Heart left ventricle (tissue), 16 donors: Measurements from ENCODE around the gene PSMD3. TPM values are rescaled to one million over a fixed set of nuclear protein-coding genes. Genes with fewer than 3 reads are reported as not detected.
"Not testable (repeated sequence)": the region's sequence is repeated elsewhere in the genome, so short reads cannot be mapped to it uniquely, and the experiment has no call there.

Source experiments
- ATAC-seq, 4 donors: fragments of 200-7000 bp; cut with Tn5 transposase; one replicate each; pipeline ENCODE4 v1.9.1; 2020 to 2022; ENCODE audit warnings: moderate library complexity in 4 of 4, mild to moderate bottlenecking in 3 of 4, moderate number of reproducible peaks in 1 of 4
- DNase-seq, 5 donors: peaks; one replicate each; pipeline ENCODE4 v3.0.0-alpha.2; 2020
- H3K27ac ChIP-seq, 12 donors: fragments of 200-600 bp; sonication (generic) in 4 of 12; one replicate each; pipeline versions ENCODE4 v1.5.0 to v1.8.0; 2016 to 2022; ENCODE audit warnings: mild to moderate bottlenecking in 2 of 12
- H3K27me3 ChIP-seq, 9 donors: fragments of 200-600 bp; sonication (generic) in 2 of 9; one replicate each; pipeline versions ENCODE4 v1.5.1 to v1.8.0; 2016 to 2022; ENCODE audit warnings: mild to moderate bottlenecking in 3 of 9
- H3K36me3 ChIP-seq, 9 donors: fragments of 200-600 bp; sonication (generic) in 2 of 9; one replicate each; pipeline versions ENCODE4 v1.5.0 to v1.8.0; 2018 to 2022; ENCODE audit warnings: mild to moderate bottlenecking in 2 of 9
- H3K4me1 ChIP-seq, 12 donors: fragments of 200-600 bp; sonication (generic) in 4 of 12; one replicate each; pipeline versions ENCODE4 v1.5.0 to v1.8.0; 2016 to 2022; ENCODE audit warnings: mild to moderate bottlenecking in 3 of 12
- H3K4me3 ChIP-seq, 12 donors: fragments of 200-600 bp; sonication (generic) in 4 of 12; one replicate each; pipeline versions ENCODE4 v1.5.0 to v1.8.0; 2017 to 2022; ENCODE audit warnings: mild to moderate bottlenecking in 9 of 12, moderate library complexity in 4 of 12
- H3K9me3 ChIP-seq, 12 donors: fragments of 200-600 bp; sonication (generic) in 4 of 12; one replicate each; pipeline versions ENCODE4 v1.5.0 to v1.8.0; 2016 to 2022; ENCODE audit warnings: mild to moderate bottlenecking in 1 of 12
- POLR2A ChIP-seq, 2 donors: fragments of 450-650 bp; IDR thresholded peaks; one replicate each; pipeline ENCODE4 v1.6.1; 2017; ENCODE audit warnings: antibody characterized with exemption in 2 of 2, mild to moderate bottlenecking in 2 of 2, moderate library complexity in 2 of 2
- WGBS, 4 donors: extraction: QIAGEN DNeasy Blood & Tissue Kit in 2 of 4; methylation state at CpG; one replicate each; pipeline versions ENCODE4 v1.1.5 to v1.1.7; 2013 to 2018; 5-methylcytosine and 5-hydroxymethylcytosine counted together
- intact Hi-C, 10 donors: fragments of 100-400 bp; cut with DNase I; formaldehyde crosslinking; loops; one replicate each; pipeline versions ENCODE4 v1.11.1 to v1.14.2; 2022
- polyA plus RNA-seq, 2 donors: library from polyadenylated mRNA; stranded (reverse); fragments of 200-250 nt; gene quantifications; one replicate each; pipeline ENCODE4 v1.2.3, GENCODE V29; 2013
- total RNA-seq, 9 donors: library from RNA; depleted of rRNA in 2 of 9; stranded (reverse); fragments of >200 nt in 2 of 9; fragmentation: NEBNext Ultra II Directional in 3 of 9; extraction: Animal tissue kit (Norgen Biotek cat#: 25700) in 3 of 9; gene quantifications; one replicate each; pipeline versions ENCODE4 v1.1.0 to v1.2.4, GENCODE V29; 2016 to 2023
- TF ChIP-seq, protein P1 (sequence below), 12 donors: fragments of 200-600 bp; sonication (generic) in 4 of 12; IDR thresholded peaks; one replicate each; pipeline versions ENCODE4 v1.5.0 to v1.8.0; 2018 to 2022; ENCODE audit warnings: antibody characterized with exemption in 12 of 12, mild to moderate bottlenecking in 5 of 12
- donor health status: ischemic (EF 13 %, LVEDD 7.1; RV severe dilation, severe dysfunction).
- donor health status: healthy with polysubstance abuse.
- donor health status: DM: no; HTN: yes; CAD: no.
- donor health status: DM: no; HTN: no; CAD: no.
- donor health status: ischemic (EF 25% LVEDD 6.9; RV normal size, moderate dysfunction).
- donor health status: ischemic (EF 25% LVEDD 5.7; RV mildly dilated, moderate dysfunction).
- donor health status: healthy.
- donor health status: DM: yes; HTN: yes; CAD: no.
- donor health status: ischemic (EF 35%, LVEDD 5.7; RV mildly dilated, moderate dysfunction).
- donor health status: nonischemic (EF 11% LVEDD 7.7; RV severe dilation, severe dysfunction).
- donor health status: DM: yes; HTN: yes; CAD: no.
- donor health status: PGD.
- donor health status: ischemic (EF 29% LVEDD 5.4; RV normal size, mild dysfunction).
- donor health status: nonischemic (EF 23%, LVEDD 6.1; RV moderate dilation, normal function).

PSMD3 gene
- total and polyA plus RNA-seq, 11 donors, result 68.9 to 142 (median 83.3) TPM

DNA sequence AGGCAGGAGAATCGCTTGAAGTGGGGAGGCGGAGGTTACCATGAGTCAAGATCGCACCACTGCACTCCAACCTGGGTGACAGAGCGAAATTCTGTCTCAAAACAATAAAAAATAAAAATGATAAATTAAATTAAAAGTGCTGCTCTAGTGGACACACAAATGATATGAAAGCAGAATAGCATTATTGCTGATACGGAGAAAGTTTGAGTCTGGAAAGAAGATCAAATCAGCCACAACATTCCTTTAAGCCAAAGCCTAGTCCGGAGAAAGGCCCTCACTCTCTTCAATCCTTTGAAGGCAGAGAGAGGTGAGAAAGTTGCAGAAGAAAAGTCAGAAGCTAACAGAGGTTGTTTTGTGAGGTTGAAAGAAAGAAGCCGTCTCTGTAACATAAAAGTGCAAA lies 19.6 kb downstream of the PSMD3 start:
- TF ChIP-seq POLR2A (IDR thresholded peaks at IDR 0.05), result no peak
- TF ChIP-seq, protein P1, sequence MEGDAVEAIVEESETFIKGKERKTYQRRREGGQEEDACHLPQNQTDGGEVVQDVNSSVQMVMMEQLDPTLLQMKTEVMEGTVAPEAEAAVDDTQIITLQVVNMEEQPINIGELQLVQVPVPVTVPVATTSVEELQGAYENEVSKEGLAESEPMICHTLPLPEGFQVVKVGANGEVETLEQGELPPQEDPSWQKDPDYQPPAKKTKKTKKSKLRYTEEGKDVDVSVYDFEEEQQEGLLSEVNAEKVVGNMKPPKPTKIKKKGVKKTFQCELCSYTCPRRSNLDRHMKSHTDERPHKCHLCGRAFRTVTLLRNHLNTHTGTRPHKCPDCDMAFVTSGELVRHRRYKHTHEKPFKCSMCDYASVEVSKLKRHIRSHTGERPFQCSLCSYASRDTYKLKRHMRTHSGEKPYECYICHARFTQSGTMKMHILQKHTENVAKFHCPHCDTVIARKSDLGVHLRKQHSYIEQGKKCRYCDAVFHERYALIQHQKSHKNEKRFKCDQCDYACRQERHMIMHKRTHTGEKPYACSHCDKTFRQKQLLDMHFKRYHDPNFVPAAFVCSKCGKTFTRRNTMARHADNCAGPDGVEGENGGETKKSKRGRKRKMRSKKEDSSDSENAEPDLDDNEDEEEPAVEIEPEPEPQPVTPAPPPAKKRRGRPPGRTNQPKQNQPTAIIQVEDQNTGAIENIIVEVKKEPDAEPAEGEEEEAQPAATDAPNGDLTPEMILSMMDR (IDR thresholded peaks at IDR 0.05), result no peak
- Histone ChIP-seq H3K9me3 (no peaks in the 10 kb centered on the region), H3K36me3 (peaks cover 0 to 43% (median 33%) of the 10 kb centered on the region in 9 donors), H3K27ac (no peak overlapping the region), H3K4me1 (peaks cover 0 to 11% (median 0%) of the 10 kb centered on the region in 12 donors), H3K4me3 (no peak overlapping the region), H3K27me3 (no peaks in the 10 kb centered on the region)
- WGBS, 4 donors, result 88 to 91% (median 91%) methylated on average over 7 of the region's 7 CpGs
- DNase-seq (no peak), ATAC-seq (no peak)
- intact Hi-C loops, result no loop called here

DNA sequence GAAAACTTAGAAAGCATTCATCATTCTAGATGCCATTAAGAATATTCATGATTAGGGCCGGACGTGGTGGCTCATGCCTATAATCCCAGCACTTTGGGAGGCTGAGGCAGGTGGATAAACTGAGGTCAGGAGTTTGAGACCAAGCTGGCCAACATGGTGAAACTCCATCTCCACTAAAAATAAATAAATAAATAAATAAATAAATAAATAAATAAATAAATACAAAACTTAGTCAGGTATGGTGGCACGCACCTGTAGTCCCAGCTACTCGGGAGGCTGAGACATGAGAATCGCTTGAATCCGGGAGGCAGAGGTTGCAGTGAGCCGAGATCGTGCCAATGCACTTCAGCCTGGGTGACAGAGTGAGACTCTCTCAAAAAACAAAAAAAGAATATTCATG lies 20.7 kb downstream of the PSMD3 start:
- intact Hi-C loops, ATAC-seq, H3K4me1 ChIP-seq, H3K4me3 ChIP-seq, H3K27ac ChIP-seq, DNase-seq, H3K9me3 ChIP-seq, H3K27me3 ChIP-seq: not testable (repeated sequence)
- WGBS, 4 donors, result 83 to 97% (median 93%) methylated on average over 8 of the region's 8 CpGs
- H3K36me3 ChIP-seq, result peaks cover 0 to 31% (median 21%) of the 10 kb centered on the region in 9 donors

GRCh38 chr17:40004072-40004471 lies 23.5 kb downstream of the PSMD3 start:
- H3K4me1 ChIP-seq, result no peaks in the 10 kb centered on the region
- WGBS, 4 donors, result 89 to 94% (median 93%) methylated on average over 9 of the region's 9 CpGs
- ATAC-seq, result no peak
- DNase-seq, result no peak
- H3K4me3 ChIP-seq, result no peak overlapping the region
- intact Hi-C loops, result no loop called here
- no peaks in the 10 kb centered on the region for H3K27me3 ChIP-seq
- no peaks in the 10 kb centered on the region for H3K9me3 ChIP-seq
- H3K36me3 ChIP-seq, result peaks cover 0 to 4% (median 0%) of the 10 kb centered on the region in 9 donors
- no peak overlapping the region for H3K27ac ChIP-seq
- no peak for TF ChIP-seq POLR2A (IDR thresholded peaks at IDR 0.05)
- TF ChIP-seq, protein P1 (IDR thresholded peaks at IDR 0.05), result no peak

DNA sequence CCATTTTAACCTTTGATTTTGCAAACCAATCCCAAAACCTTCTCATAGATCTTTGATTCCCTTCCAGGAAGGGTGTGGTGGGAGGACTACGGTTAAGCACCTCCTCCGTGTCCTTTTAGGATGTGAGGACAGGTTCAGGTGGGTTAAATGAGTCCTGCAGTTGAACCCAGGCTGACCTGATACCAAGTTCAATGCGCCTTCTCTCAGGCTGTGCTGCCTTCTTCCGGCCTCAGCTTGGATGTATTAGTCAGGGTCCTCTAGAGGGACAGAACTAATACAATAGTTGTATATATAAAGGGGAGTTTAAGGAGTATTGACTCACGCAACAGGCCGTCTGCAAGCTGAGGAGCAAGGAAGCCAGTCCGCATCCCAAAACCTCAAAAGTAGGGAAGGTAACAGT lies 24.1 kb downstream of the PSMD3 start:
- TF ChIP-seq, protein P1 (IDR thresholded peaks at IDR 0.05), result no peak
- TF ChIP-seq POLR2A (IDR thresholded peaks at IDR 0.05), result no peak
- H3K9me3 ChIP-seq, result no peaks in the 10 kb centered on the region
- intact Hi-C loops, result no loop called here

GRCh38 chr17:40005520-40005919 lies 24.9 kb downstream of the PSMD3 start:
- ATAC-seq (no peak), DNase-seq (no peak)
- TF ChIP-seq, protein P1 (IDR thresholded peaks at IDR 0.05), result no peak
- TF ChIP-seq POLR2A (IDR thresholded peaks at IDR 0.05), result no peak
- H3K9me3 ChIP-seq, result no peaks in the 10 kb centered on the region
- no peaks in the 10 kb centered on the region for H3K27me3 ChIP-seq
- intact Hi-C loops, result no loop called here
- WGBS, 4 donors, result 87 to 95% (median 90%) methylated on average over 6 of the region's 6 CpGs
- H3K27ac ChIP-seq, result no peak overlapping the region
- H3K4me3 ChIP-seq, result no peak overlapping the region
- H3K36me3 ChIP-seq, result no peaks in the 10 kb centered on the region
- H3K4me1 ChIP-seq, result no peaks in the 10 kb centered on the region

More for the DNA sequence above, 24.1 kb downstream of the PSMD3 start:
- Histone ChIP-seq H3K27me3 (no peaks in the 10 kb centered on the region), H3K27ac (no peak overlapping the region), H3K4me3 (no peak overlapping the region), H3K36me3 (no peaks in the 10 kb centered on the region), H3K4me1 (no peaks in the 10 kb centered on the region)
- DNase-seq, result no peak
- 74 to 94% (median 84%) methylated on average over 7 of the region's 7 CpGs for WGBS, 4 donors
- no peak for ATAC-seq

DNA sequence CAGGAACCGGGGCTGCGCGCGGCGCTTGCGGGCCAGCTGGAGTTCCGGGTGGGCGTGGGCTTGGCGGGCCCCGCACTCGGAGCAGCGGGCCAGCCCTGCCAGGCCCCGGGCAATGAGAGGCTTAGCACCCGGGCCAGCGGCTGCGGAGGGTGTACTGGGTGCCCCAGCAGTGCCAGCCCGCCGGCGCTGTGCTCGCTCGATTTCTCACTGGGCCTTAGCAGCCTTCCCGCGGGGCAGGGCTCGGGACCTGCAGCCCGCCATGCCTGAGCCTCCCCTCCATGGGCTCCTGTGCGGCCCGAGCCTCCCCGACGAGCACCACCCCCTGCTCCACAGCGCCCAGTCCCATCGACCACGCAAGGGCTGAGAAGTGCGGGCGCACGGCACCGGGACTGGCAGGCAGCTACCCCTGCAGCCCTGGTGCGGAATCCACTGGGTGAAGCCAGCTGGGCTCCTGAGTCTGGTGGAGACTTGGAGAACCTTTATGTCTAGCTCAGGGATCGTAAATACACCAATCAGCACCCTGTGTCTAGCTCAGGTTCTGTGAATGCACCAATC lies 30.4 kb downstream of the PSMD3 start:
- not testable (repeated sequence) for ATAC-seq, H3K27me3 ChIP-seq, H3K27ac ChIP-seq, DNase-seq, H3K4me3 ChIP-seq, H3K36me3 ChIP-seq, H3K9me3 ChIP-seq
- WGBS, 4 donors, result 95 to 100% (median 98%) methylated on average over 2 to 38 of the region's 38 CpGs
- intact Hi-C loops, result loop anchor here in 7 of 10 donors (5.0 to 10.0 kb wide), 9 partner anchors 76 to 284 kb away; partner anchors contain the start of gene CDC6 (in 3 of the 7)
- peaks cover 0 to 25% (median 17%) of the 10 kb centered on the region in 12 donors for H3K4me1 ChIP-seq

GRCh38 chr17:40012017-40012647 lies 31.5 kb downstream of the PSMD3 start:
- 75 to 89% (median 78%) methylated on average over 18 to 22 of the region's 22 CpGs for WGBS, 4 donors
- H3K36me3 ChIP-seq, H3K4me3 ChIP-seq, H3K27me3 ChIP-seq, H3K27ac ChIP-seq, DNase-seq, H3K9me3 ChIP-seq, ATAC-seq: not testable (repeated sequence)
- H3K4me1 ChIP-seq, result peaks cover 0 to 32% (median 20%) of the 10 kb centered on the region in 12 donors
- intact Hi-C loops, result loop anchor here in 8 of 10 donors (2.0 to 10.0 kb wide), 13 partner anchors 15 to 283 kb away; partner anchors contain the start of gene CDC6 (in 3 of the 8)
